HepG2 (cell line): ENCODE results near the gene MLLT10. TPM values are rescaled to one million over a fixed set of nuclear protein-coding genes. Genes with fewer than 3 reads are reported as not detected.

Experiments
- CCDC6 ChIP-seq: sonication (generic); formaldehyde crosslinking; IDR thresholded peaks from 2 replicates; pipeline ENCODE4 v1.8.1; 2022; ENCODE audit warnings: mild to moderate bottlenecking, missing genetic modification reagents, moderate library complexity
- FOSL1 ChIP-seq: sonication (generic); formaldehyde crosslinking; IDR thresholded peaks from 2 replicates; pipeline ENCODE4 v1.9.0; 2021; ENCODE audit warnings: missing genetic modification reagents, borderline replicate concordance
- NFE2 ChIP-seq: sonication (generic); formaldehyde crosslinking; IDR thresholded peaks from 2 replicates; pipeline ENCODE4 v1.4.0; 2020; ENCODE audit warnings: missing genetic modification reagents
- PRMT3 ChIP-seq: sonication (generic); formaldehyde crosslinking; IDR thresholded peaks from 2 replicates; pipeline ENCODE4 v1.8.1; 2022; ENCODE audit warnings: low read depth, mild to moderate bottlenecking, moderate library complexity, missing genetic modification reagents, borderline replicate concordance
- SMAD9 ChIP-seq: sonication (generic); formaldehyde crosslinking; IDR thresholded peaks from 2 replicates; pipeline ENCODE4 v1.5.1; 2020; ENCODE audit warnings: mild to moderate bottlenecking, missing genetic modification reagents
- SRY ChIP-seq: sonication (generic); formaldehyde crosslinking; IDR thresholded peaks from 2 replicates; pipeline ENCODE4 v1.8.0; 2022; ENCODE audit warnings: mild to moderate bottlenecking, missing genetic modification reagents
- TMF1 ChIP-seq: sonication (generic); formaldehyde crosslinking; IDR thresholded peaks from 2 replicates; pipeline ENCODE4 v1.8.1; 2022; ENCODE audit warnings: low read depth, missing genetic modification reagents
- ZNF10 ChIP-seq: sonication (generic); formaldehyde crosslinking; IDR thresholded peaks from 2 replicates; pipeline ENCODE4 v1.4.0; 2020; ENCODE audit warnings: mild to moderate bottlenecking, low read depth, missing genetic modification reagents, borderline replicate concordance
- ZNF124 ChIP-seq: sonication (generic); formaldehyde crosslinking; IDR thresholded peaks from 2 replicates; pipeline ENCODE4 v1.4.0; 2020; ENCODE audit warnings: missing genetic modification reagents
- ZNF263 ChIP-seq: sonication (generic); formaldehyde crosslinking; IDR thresholded peaks from 2 replicates; pipeline ENCODE4 v1.4.0; 2020; ENCODE audit warnings: missing genetic modification reagents
- ZNF383 ChIP-seq: sonication (generic); formaldehyde crosslinking; IDR thresholded peaks from 2 replicates; pipeline ENCODE4 v1.4.0; 2020; ENCODE audit warnings: missing genetic modification reagents, mild to moderate bottlenecking, borderline replicate concordance
- ZNF629 ChIP-seq: sonication (generic); formaldehyde crosslinking; conservative IDR thresholded peaks from 2 replicates; pipeline ENCODE4 v1.5.0; 2020; ENCODE audit warnings: missing genetic modification reagents
- ZNF879 ChIP-seq: sonication (generic); formaldehyde crosslinking; IDR thresholded peaks from 2 replicates; pipeline ENCODE4 v1.8.1; 2023; ENCODE audit warnings: missing genetic modification reagents
- ZSCAN21 ChIP-seq: sonication (generic); formaldehyde crosslinking; IDR thresholded peaks from 2 replicates; pipeline ENCODE4 v1.8.0; 2022; ENCODE audit warnings: mild to moderate bottlenecking, missing genetic modification reagents, moderate library complexity, borderline replicate concordance
- polyA plus RNA-seq, 8 experiments: library from polyadenylated mRNA; depleted of rRNA in 3 of 8; stranded (reverse) in 7 of 8; unstranded in 1 of 8; fragments of >200 nt; fragmentation: Illumina TruSeq in 4 of 8; extraction: Trizol in 4 of 8; gene quantifications; 2 replicates each; pipeline versions ENCODE4 v1.2.1 to v1.2.3, GENCODE V29; 2011 to 2016; ENCODE audit warnings: low read depth in 4 of 8, missing spikeins in 1 of 8, mixed read lengths in 1 of 8; ENCODE audit not compliant: insufficient read depth in 1 of 8
- total RNA-seq, 5 experiments: library from RNA; depleted of rRNA; stranded (reverse); fragments of >200 nt; fragmentation: Illumina TruSeq; extraction: Trizol; gene quantifications; 2 replicates each; pipeline ENCODE4 v1.2.3, GENCODE V29; 2016; ENCODE audit warnings: low read depth in 1 of 5
- TF ChIP-seq, protein P1 (sequence below): IDR thresholded peaks from 2 replicates; pipeline ENCODE4 v1.6.1; 2016; ENCODE audit warnings: low read depth, missing genetic modification reagents, missing compliant biosample characterization
- TF ChIP-seq, protein P2 (sequence below): sonication (generic); formaldehyde crosslinking; IDR thresholded peaks from 2 replicates; pipeline ENCODE4 v1.8.1; 2023; ENCODE audit warnings: mild to moderate bottlenecking, missing genetic modification reagents, borderline replicate concordance
- TF ChIP-seq, protein P3 (sequence below): sonication (generic); formaldehyde crosslinking; IDR thresholded peaks from 2 replicates; pipeline ENCODE4 v1.8.0; 2022; ENCODE audit warnings: mild to moderate bottlenecking, missing genetic modification reagents; ENCODE audit not compliant: insufficient replicate concordance
- TF ChIP-seq, protein P4 (sequence below): sonication (generic); formaldehyde crosslinking; IDR thresholded peaks from 2 replicates; pipeline ENCODE4 v1.4.0; 2020; ENCODE audit warnings: missing genetic modification reagents
- TF ChIP-seq, protein P5 (sequence below): sonication (generic); formaldehyde crosslinking; IDR thresholded peaks from 2 replicates; pipeline ENCODE4 v1.9.0; 2022; ENCODE audit warnings: low read depth, missing genetic modification reagents

The MLLT10 gene
- total and polyA plus RNA-seq, 2 of the 13 experiments (the other 11 are each of a cell fraction or from before 2014, with no cell fraction given), result 51.3 to 84.1 TPM

DNA sequence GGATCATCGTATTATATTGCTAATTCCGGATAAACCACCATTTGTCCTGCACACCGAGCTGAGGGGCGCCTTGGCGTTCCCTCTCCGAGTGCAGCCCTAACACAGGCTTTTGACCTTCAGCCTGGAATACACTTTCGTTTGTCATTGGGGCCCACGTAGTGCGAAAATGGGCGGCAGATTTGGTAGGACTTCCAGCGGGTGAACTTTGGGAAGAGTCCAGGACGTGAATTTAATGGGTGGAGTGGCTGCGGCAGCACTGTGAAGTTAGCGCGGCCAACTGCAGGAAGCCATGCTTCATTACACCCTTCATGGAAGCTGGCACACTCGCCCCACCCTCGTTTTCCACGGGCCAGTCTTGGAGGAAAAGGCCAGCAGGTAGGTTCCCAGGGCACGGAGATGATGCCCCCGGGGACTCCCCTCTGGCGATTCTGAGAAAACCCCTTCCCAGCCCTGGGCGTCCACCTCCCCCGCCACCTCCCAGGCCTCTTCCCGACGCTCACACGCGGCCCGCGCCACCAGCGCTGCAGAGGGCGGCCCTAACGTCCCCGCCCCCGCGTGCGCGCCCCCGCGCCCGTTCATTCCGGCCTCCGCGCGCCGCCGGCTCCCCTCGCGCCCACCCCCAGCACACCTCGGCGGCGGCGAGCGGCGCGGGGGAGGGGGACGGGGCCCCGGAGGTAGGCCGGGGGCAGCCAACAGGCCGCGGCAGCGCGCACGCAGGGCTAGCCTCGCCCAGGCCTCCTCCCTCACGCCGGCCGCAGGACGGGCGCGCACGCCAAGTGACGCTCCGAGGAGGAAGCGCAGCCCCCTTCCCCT is at the start of gene MLLT10 (continued):
- no peak for TF ChIP-seq ZNF10 (CRISPR knock-in tag)
- TF ChIP-seq, protein P1, sequence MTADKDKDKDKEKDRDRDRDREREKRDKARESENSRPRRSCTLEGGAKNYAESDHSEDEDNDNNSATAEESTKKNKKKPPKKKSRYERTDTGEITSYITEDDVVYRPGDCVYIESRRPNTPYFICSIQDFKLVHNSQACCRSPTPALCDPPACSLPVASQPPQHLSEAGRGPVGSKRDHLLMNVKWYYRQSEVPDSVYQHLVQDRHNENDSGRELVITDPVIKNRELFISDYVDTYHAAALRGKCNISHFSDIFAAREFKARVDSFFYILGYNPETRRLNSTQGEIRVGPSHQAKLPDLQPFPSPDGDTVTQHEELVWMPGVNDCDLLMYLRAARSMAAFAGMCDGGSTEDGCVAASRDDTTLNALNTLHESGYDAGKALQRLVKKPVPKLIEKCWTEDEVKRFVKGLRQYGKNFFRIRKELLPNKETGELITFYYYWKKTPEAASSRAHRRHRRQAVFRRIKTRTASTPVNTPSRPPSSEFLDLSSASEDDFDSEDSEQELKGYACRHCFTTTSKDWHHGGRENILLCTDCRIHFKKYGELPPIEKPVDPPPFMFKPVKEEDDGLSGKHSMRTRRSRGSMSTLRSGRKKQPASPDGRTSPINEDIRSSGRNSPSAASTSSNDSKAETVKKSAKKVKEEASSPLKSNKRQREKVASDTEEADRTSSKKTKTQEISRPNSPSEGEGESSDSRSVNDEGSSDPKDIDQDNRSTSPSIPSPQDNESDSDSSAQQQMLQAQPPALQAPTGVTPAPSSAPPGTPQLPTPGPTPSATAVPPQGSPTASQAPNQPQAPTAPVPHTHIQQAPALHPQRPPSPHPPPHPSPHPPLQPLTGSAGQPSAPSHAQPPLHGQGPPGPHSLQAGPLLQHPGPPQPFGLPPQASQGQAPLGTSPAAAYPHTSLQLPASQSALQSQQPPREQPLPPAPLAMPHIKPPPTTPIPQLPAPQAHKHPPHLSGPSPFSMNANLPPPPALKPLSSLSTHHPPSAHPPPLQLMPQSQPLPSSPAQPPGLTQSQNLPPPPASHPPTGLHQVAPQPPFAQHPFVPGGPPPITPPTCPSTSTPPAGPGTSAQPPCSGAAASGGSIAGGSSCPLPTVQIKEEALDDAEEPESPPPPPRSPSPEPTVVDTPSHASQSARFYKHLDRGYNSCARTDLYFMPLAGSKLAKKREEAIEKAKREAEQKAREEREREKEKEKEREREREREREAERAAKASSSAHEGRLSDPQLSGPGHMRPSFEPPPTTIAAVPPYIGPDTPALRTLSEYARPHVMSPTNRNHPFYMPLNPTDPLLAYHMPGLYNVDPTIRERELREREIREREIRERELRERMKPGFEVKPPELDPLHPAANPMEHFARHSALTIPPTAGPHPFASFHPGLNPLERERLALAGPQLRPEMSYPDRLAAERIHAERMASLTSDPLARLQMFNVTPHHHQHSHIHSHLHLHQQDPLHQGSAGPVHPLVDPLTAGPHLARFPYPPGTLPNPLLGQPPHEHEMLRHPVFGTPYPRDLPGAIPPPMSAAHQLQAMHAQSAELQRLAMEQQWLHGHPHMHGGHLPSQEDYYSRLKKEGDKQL (CRISPR knock-in tag), result peak; percentile 42; the same call in 1 of the 2 replicates
- TF ChIP-seq ZSCAN21 (CRISPR knock-in tag), result peak; percentile 74; the same call in 1 of the 2 replicates
- no peak for TF ChIP-seq FOSL1
- TF ChIP-seq PRMT3 (CRISPR knock-in tag), result no peak
- TF ChIP-seq CCDC6 (CRISPR knock-in tag), result peak; percentile 79
- TF ChIP-seq, protein P2, sequence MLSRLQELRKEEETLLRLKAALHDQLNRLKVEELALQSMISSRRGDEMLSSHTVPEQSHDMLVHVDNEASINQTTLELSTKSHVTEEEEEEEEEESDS (CRISPR knock-in tag), result no peak
- TF ChIP-seq TMF1, result peak; percentile 82
- no peak for TF ChIP-seq SMAD9 (CRISPR knock-in tag)
- TF ChIP-seq SRY (CRISPR knock-in tag), result peak; percentile 82
- TF ChIP-seq, protein P3, sequence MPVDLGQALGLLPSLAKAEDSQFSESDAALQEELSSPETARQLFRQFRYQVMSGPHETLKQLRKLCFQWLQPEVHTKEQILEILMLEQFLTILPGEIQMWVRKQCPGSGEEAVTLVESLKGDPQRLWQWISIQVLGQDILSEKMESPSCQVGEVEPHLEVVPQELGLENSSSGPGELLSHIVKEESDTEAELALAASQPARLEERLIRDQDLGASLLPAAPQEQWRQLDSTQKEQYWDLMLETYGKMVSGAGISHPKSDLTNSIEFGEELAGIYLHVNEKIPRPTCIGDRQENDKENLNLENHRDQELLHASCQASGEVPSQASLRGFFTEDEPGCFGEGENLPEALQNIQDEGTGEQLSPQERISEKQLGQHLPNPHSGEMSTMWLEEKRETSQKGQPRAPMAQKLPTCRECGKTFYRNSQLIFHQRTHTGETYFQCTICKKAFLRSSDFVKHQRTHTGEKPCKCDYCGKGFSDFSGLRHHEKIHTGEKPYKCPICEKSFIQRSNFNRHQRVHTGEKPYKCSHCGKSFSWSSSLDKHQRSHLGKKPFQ (CRISPR knock-in tag), result peak; percentile 78
- TF ChIP-seq, protein P4, sequence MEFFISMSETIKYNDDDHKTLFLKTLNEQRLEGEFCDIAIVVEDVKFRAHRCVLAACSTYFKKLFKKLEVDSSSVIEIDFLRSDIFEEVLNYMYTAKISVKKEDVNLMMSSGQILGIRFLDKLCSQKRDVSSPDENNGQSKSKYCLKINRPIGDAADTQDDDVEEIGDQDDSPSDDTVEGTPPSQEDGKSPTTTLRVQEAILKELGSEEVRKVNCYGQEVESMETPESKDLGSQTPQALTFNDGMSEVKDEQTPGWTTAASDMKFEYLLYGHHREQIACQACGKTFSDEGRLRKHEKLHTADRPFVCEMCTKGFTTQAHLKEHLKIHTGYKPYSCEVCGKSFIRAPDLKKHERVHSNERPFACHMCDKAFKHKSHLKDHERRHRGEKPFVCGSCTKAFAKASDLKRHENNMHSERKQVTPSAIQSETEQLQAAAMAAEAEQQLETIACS (CRISPR knock-in tag), result peak; percentile 97
- TF ChIP-seq ZNF263 (CRISPR knock-in tag), result peak; percentile 70
- peak; percentile 72 for TF ChIP-seq ZNF629 (CRISPR knock-in tag)
- TF ChIP-seq ZNF383 (CRISPR knock-in tag), result 0 out of 2 replicates have a peak, but pooled peaks have one; percentile 27
- TF ChIP-seq ZNF124 (CRISPR knock-in tag), result no peak; the same call in 1 of the 2 replicates
- no peak for TF ChIP-seq NFE2 (CRISPR knock-in tag)
- TF ChIP-seq, protein P5, sequence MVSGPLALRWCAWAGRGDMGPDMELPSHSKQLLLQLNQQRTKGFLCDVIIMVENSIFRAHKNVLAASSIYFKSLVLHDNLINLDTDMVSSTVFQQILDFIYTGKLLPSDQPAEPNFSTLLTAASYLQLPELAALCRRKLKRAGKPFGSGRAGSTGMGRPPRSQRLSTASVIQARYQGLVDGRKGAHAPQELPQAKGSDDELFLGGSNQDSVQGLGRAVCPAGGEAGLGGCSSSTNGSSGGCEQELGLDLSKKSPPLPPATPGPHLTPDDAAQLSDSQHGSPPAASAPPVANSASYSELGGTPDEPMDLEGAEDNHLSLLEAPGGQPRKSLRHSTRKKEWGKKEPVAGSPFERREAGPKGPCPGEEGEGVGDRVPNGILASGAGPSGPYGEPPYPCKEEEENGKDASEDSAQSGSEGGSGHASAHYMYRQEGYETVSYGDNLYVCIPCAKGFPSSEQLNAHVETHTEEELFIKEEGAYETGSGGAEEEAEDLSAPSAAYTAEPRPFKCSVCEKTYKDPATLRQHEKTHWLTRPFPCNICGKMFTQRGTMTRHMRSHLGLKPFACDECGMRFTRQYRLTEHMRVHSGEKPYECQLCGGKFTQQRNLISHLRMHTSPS, result peak; percentile 45
- no peak for TF ChIP-seq ZNF879 (CRISPR knock-in tag)
